Measurements from ENCODE around the gene MTURN.

Gene MTURN

DNA sequence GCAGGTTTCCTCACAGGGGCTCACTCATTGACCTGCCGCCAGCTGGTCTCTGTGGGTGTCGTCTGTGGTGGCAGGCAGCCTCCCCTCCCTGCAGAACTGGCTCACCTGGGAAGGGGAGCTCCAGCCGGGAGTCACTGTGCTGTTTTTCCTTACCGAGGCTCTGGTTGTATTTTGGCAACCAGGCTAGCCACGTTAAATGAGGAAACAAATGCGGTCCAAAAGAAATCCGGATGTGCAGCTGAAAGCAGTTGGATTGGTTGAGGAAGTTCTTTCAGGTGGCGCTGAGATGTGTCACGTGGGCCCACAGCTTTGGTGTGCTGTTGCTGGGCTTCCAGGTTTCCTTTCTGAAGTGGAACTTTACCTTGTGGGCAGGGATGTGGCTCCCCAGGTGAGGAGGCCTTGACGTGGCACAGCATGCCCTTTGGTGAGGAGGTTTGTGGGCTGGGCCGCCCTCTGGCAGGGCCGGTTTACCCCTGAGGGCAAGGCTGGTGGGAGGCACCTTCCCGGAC, 14.2 kb downstream of the MTURN start:
- Histone ChIP-seq H3K9me3 (ENCODE audit: low read depth, low read length) (no peaks in the 10 kb centered on the region), H3K4me3 (no peak overlapping the region), H3K36me3 (ENCODE audit: insufficient read depth, low read length) (no peaks in the 10 kb centered on the region), H3K27ac (no peak overlapping the region), H3K9ac (ENCODE audit: insufficient read length) (no peak overlapping the region)
- TF ChIP-seq FOXP2 (optimal IDR thresholded peaks at IDR 0.05; ENCODE audit: control extremely low read depth, extremely low read length, insufficient read depth) (no peak), EZH2 (IDR thresholded peaks at IDR 0.05) (no peak), POLR2AphosphoS5 (IDR thresholded peaks at IDR 0.05; ENCODE audit: borderline replicate concordance, low read depth, low read length) (no peak)
- DNase-seq (ENCODE audit: low read depth, low spot score), result no peak

- Histone ChIP-seq H3K9me3 (ENCODE audit: low read depth, low read length) (no peaks in the 10 kb centered on the region), H3K4me3 (no peak overlapping the region), H3K36me3 (ENCODE audit: insufficient read depth, low read length) (no peaks in the 10 kb centered on the region), H3K9ac (ENCODE audit: insufficient read length) (no peak overlapping the region), H3K27ac (no peak overlapping the region)
- no peak for DNase-seq (ENCODE audit: low read depth, low spot score)
- TF ChIP-seq FOXP2 (optimal IDR thresholded peaks at IDR 0.05; ENCODE audit: control extremely low read depth, extremely low read length, insufficient read depth), result no peak
- no peak for TF ChIP-seq POLR2AphosphoS5 (IDR thresholded peaks at IDR 0.05; ENCODE audit: borderline replicate concordance, low read depth, low read length)
- no peak for TF ChIP-seq EZH2 (IDR thresholded peaks at IDR 0.05)
Measured at GRCh38 chr7:30149640-30150272, 15.0 kb downstream of the MTURN start.

GRCh38 chr7:30150711-30151110, 15.9 kb downstream of the MTURN start:
- Histone ChIP-seq H3K4me3 (no peak overlapping the region), H3K36me3 (ENCODE audit: insufficient read depth, low read length) (no peaks in the 10 kb centered on the region), H3K27ac (no peak overlapping the region), H3K9me3 (ENCODE audit: low read depth, low read length) (no peaks in the 10 kb centered on the region), H3K9ac (ENCODE audit: insufficient read length) (no peak overlapping the region)
- no peak for DNase-seq (ENCODE audit: low read depth, low spot score)
- TF ChIP-seq POLR2AphosphoS5 (IDR thresholded peaks at IDR 0.05; ENCODE audit: borderline replicate concordance, low read depth, low read length) (no peak), FOXP2 (optimal IDR thresholded peaks at IDR 0.05; ENCODE audit: control extremely low read depth, extremely low read length, insufficient read depth) (no peak), EZH2 (IDR thresholded peaks at IDR 0.05) (no peak)

- H3K9ac ChIP-seq (ENCODE audit: insufficient read length), result no peak overlapping the region
- no peak for TF ChIP-seq EZH2 (IDR thresholded peaks at IDR 0.05)
- TF ChIP-seq FOXP2 (optimal IDR thresholded peaks at IDR 0.05; ENCODE audit: control extremely low read depth, extremely low read length, insufficient read depth), result no peak
- TF ChIP-seq POLR2AphosphoS5 (IDR thresholded peaks at IDR 0.05; ENCODE audit: borderline replicate concordance, low read depth, low read length), result no peak
- DNase-seq (ENCODE audit: low read depth, low spot score), result no peak
- no peak overlapping the region for H3K27ac ChIP-seq
- no peak overlapping the region for H3K4me3 ChIP-seq
- H3K36me3 ChIP-seq (ENCODE audit: insufficient read depth, low read length), result no peaks in the 10 kb centered on the region
- no peaks in the 10 kb centered on the region for H3K9me3 ChIP-seq (ENCODE audit: low read depth, low read length)
Measured at GRCh38 chr7:30154111-30154587, 19.4 kb downstream of the MTURN start.

GRCh38 chr7:30155481-30155880, 20.7 kb downstream of the MTURN start:
- Histone ChIP-seq H3K4me3 (no peak overlapping the region), H3K9ac (ENCODE audit: insufficient read length) (no peak overlapping the region), H3K36me3 (ENCODE audit: insufficient read depth, low read length) (no peaks in the 10 kb centered on the region), H3K9me3 (ENCODE audit: low read depth, low read length) (no peaks in the 10 kb centered on the region), H3K27ac (no peak overlapping the region)
- TF ChIP-seq EZH2 (IDR thresholded peaks at IDR 0.05) (no peak), FOXP2 (optimal IDR thresholded peaks at IDR 0.05; ENCODE audit: control extremely low read depth, extremely low read length, insufficient read depth) (no peak), POLR2AphosphoS5 (IDR thresholded peaks at IDR 0.05; ENCODE audit: borderline replicate concordance, low read depth, low read length) (no peak)
- DNase-seq (ENCODE audit: low read depth, low spot score), result no peak

- H3K36me3 ChIP-seq (ENCODE audit: insufficient read depth, low read length), result no peaks in the 10 kb centered on the region
- H3K27ac ChIP-seq, result no peak overlapping the region
- DNase-seq (ENCODE audit: low read depth, low spot score), result no peak
- H3K4me3 ChIP-seq, result no peak overlapping the region
- TF ChIP-seq FOXP2 (optimal IDR thresholded peaks at IDR 0.05; ENCODE audit: control extremely low read depth, extremely low read length, insufficient read depth), result no peak
- H3K9ac ChIP-seq (ENCODE audit: insufficient read length), result no peak overlapping the region
- H3K9me3 ChIP-seq (ENCODE audit: low read depth, low read length), result no peaks in the 10 kb centered on the region
Measured at GRCh38 chr7:30157204-30157603, 22.4 kb downstream of the MTURN start.

- Histone ChIP-seq H3K9me3 (ENCODE audit: low read depth, low read length) (no peaks in the 10 kb centered on the region), H3K36me3 (ENCODE audit: insufficient read depth, low read length) (no peaks in the 10 kb centered on the region), H3K9ac (ENCODE audit: insufficient read length) (no peak overlapping the region), H3K4me3 (no peak overlapping the region), H3K27ac (no peak overlapping the region)
- DNase-seq (ENCODE audit: low read depth, low spot score), result no peak
- TF ChIP-seq POLR2AphosphoS5 (IDR thresholded peaks at IDR 0.05; ENCODE audit: borderline replicate concordance, low read depth, low read length) (no peak), EZH2 (IDR thresholded peaks at IDR 0.05) (no peak), FOXP2 (optimal IDR thresholded peaks at IDR 0.05; ENCODE audit: control extremely low read depth, extremely low read length, insufficient read depth) (no peak)
Measured at GRCh38 chr7:30159163-30159562, 24.4 kb downstream of the MTURN start.

- H3K36me3 ChIP-seq (ENCODE audit: insufficient read depth, low read length), result no peaks in the 10 kb centered on the region
- no peaks in the 10 kb centered on the region for H3K9me3 ChIP-seq (ENCODE audit: low read depth, low read length)
- H3K9ac ChIP-seq (ENCODE audit: insufficient read length), result no peak overlapping the region
- no peak for DNase-seq (ENCODE audit: low read depth, low spot score)
- TF ChIP-seq FOXP2 (optimal IDR thresholded peaks at IDR 0.05; ENCODE audit: control extremely low read depth, extremely low read length, insufficient read depth), result no peak
- no peak for TF ChIP-seq EZH2 (IDR thresholded peaks at IDR 0.05)
- no peak for TF ChIP-seq POLR2AphosphoS5 (IDR thresholded peaks at IDR 0.05; ENCODE audit: borderline replicate concordance, low read depth, low read length)
- H3K4me3 ChIP-seq, result no peak overlapping the region
- no peak overlapping the region for H3K27ac ChIP-seq
Measured at GRCh38 chr7:30159698-30160143, 24.9 kb downstream of the MTURN start.

- TF ChIP-seq POLR2AphosphoS5 (IDR thresholded peaks at IDR 0.05; ENCODE audit: borderline replicate concordance, low read depth, low read length), result no peak
- TF ChIP-seq EZH2 (IDR thresholded peaks at IDR 0.05), result no peak
- no peak for TF ChIP-seq FOXP2 (optimal IDR thresholded peaks at IDR 0.05; ENCODE audit: control extremely low read depth, extremely low read length, insufficient read depth)
- Histone ChIP-seq H3K9ac (ENCODE audit: insufficient read length) (no peak overlapping the region), H3K4me3 (no peak overlapping the region), H3K36me3 (ENCODE audit: insufficient read depth, low read length) (no peaks in the 10 kb centered on the region), H3K27ac (no peak overlapping the region), H3K9me3 (ENCODE audit: low read depth, low read length) (no peaks in the 10 kb centered on the region)
- no peak for DNase-seq (ENCODE audit: low read depth, low spot score)
Measured at GRCh38 chr7:30160329-30160728, 25.5 kb downstream of the MTURN start.
